Astrocyte of the cerebellum (primary cell): ENCODE data around the gene CPT2.
"Not testable (repeated sequence)": the region's sequence is repeated elsewhere in the genome, so short reads cannot be mapped to it uniquely, and the experiment has no call there.

Experiments
- DNase-seq: peaks from one replicate; pipeline ENCODE4 v3.0.0-alpha.2; 2011; ENCODE audit warnings: low read depth
- H3K4me3 ChIP-seq: 2 replicates; pipeline ENCODE4 v1.5.1; 2011; ENCODE audit warnings: mild to moderate bottlenecking, low read depth, low read length, moderate library complexity
- CTCF ChIP-seq: IDR thresholded peaks from 2 replicates; pipeline ENCODE4 v1.5.1; 2012; ENCODE audit warnings: low read length, low read depth, moderate library complexity, mild to moderate bottlenecking; ENCODE audit errors: missing control alignments
- in situ Hi-C: cut with HindIII; loops from 2 replicates; pipeline ENCODE4 v1.10.0; 2017; ENCODE audit warnings: low sequenced_read_pairs

CPT2 gene

GRCh38 chr1:53180226-53180625 is 16.4 kb upstream of the CPT2 start:
- TF ChIP-seq CTCF, result no peak
- no peak for DNase-seq
- H3K4me3 ChIP-seq, result no peak overlapping the region
- in situ Hi-C loops, result no loop called here

- TF ChIP-seq CTCF, result no peak
- in situ Hi-C loops, result no loop called here
- no peak for DNase-seq
- no peak overlapping the region for H3K4me3 ChIP-seq
Observed at GRCh38 chr1:53180951-53181350, 15.7 kb upstream of the CPT2 start.

- DNase-seq, result peak; percentile 64
- no peak overlapping the region for H3K4me3 ChIP-seq
- TF ChIP-seq CTCF, result peak; percentile 72
- in situ Hi-C loops, result no loop called here
Observed at GRCh38 chr1:53182111-53182593, 14.5 kb upstream of the CPT2 start.

GRCh38 chr1:53182716-53183094 is 13.9 kb upstream of the CPT2 start:
- in situ Hi-C loops, result no loop called here
- no peak for TF ChIP-seq CTCF
- DNase-seq, result no peak
- no peak overlapping the region for H3K4me3 ChIP-seq

- TF ChIP-seq CTCF, result no peak
- DNase-seq, result no peak
- no peak overlapping the region for H3K4me3 ChIP-seq
- in situ Hi-C loops, result no loop called here
Observed at GRCh38 chr1:53183095-53183990, 13.3 kb upstream of the CPT2 start.

- DNase-seq, in situ Hi-C loops, H3K4me3 ChIP-seq: not testable (repeated sequence)
- TF ChIP-seq CTCF, result peak; percentile 20
Observed at GRCh38 chr1:53185955-53186297, 10.7 kb upstream of the CPT2 start.
